PFSK-1 (cell line): Measurements from ENCODE around the gene RET.

Experiments used
- FOXP2 ChIP-seq: optimal IDR thresholded peaks from 2 replicates; pipeline ENCODE3; 2011; ENCODE audit warnings: borderline replicate concordance, control low read depth, inconsistent platforms; ENCODE audit not compliant: insufficient read depth; ENCODE audit errors: extremely low read length, extremely low read depth
- POLR2AphosphoS5 ChIP-seq: IDR thresholded peaks from 2 replicates; pipeline ENCODE4 v1.6.1; 2012; ENCODE audit warnings: low read depth, mild to moderate bottlenecking, control low read depth, low read length, moderate library complexity
- REST ChIP-seq, 2 experiments: IDR thresholded peaks; 2 replicates each; pipeline versions ENCODE4 v1.6.1 to v1.8.0; 2011 to 2012; ENCODE audit warnings: low read depth in 2 of 2, low read length in 2 of 2, control low read depth in 1 of 2, inconsistent platforms in 1 of 2, mild to moderate bottlenecking in 1 of 2, moderate library complexity in 1 of 2; ENCODE audit not compliant: insufficient read depth in 1 of 2
- SIN3A ChIP-seq: IDR thresholded peaks from 2 replicates; pipeline ENCODE4 v1.6.1; 2012; ENCODE audit warnings: mild to moderate bottlenecking, low read length, moderate library complexity, borderline replicate concordance; ENCODE audit not compliant: insufficient read depth
- TAF1 ChIP-seq: IDR thresholded peaks from 2 replicates; pipeline ENCODE4 v1.6.1; 2012; ENCODE audit warnings: low read length, control low read depth, borderline replicate concordance; ENCODE audit not compliant: insufficient read depth

Gene RET

GRCh38 chr10:43155741-43156140, 78.9 kb downstream of the RET start:
- TF ChIP-seq SIN3A, result no peak
- TF ChIP-seq REST (IDR thresholded peaks at IDR 0.05; ENCODE audit: insufficient read depth in 1 of 2, low read depth in 2 of 2, low read length in 2 of 2), result no peak
- TF ChIP-seq POLR2AphosphoS5, result no peak
- TF ChIP-seq FOXP2, result no peak
- TF ChIP-seq TAF1, result no peak

GRCh38 chr10:43156590-43157341, 79.9 kb downstream of the RET start:
- TF ChIP-seq FOXP2 (no peak), POLR2AphosphoS5 (no peak), REST (IDR thresholded peaks at IDR 0.05; ENCODE audit: insufficient read depth in 1 of 2, low read depth in 2 of 2, low read length in 2 of 2) (no peak), TAF1 (no peak), SIN3A (no peak)

GRCh38 chr10:43158636-43159035, 81.8 kb downstream of the RET start:
- TF ChIP-seq FOXP2 (no peak), REST (IDR thresholded peaks at IDR 0.05; ENCODE audit: insufficient read depth in 1 of 2, low read depth in 2 of 2, low read length in 2 of 2) (no peak)

GRCh38 chr10:43160046-43160920, 83.4 kb downstream of the RET start:
- TF ChIP-seq POLR2AphosphoS5, result no peak
- TF ChIP-seq TAF1, result no peak
- TF ChIP-seq REST (IDR thresholded peaks at IDR 0.05; ENCODE audit: insufficient read depth in 1 of 2, low read depth in 2 of 2, low read length in 2 of 2), result no peak
- no peak for TF ChIP-seq SIN3A
- TF ChIP-seq FOXP2, result no peak
